HUES64 (cell line): ENCODE results near the gene CABP2.
"Not testable (repeated sequence)": the region's sequence is repeated elsewhere in the genome, so short reads cannot be mapped to it uniquely, and the experiment has no call there.

Source experiments
- H3K27ac ChIP-seq: 2 replicates; pipeline ENCODE4 v1.7.0; 2013; ENCODE audit warnings: low read depth, low read length, inconsistent platforms
- H3K27me3 ChIP-seq: 2 replicates; pipeline ENCODE4 v1.6.1; 2013; ENCODE audit warnings: mild to moderate bottlenecking, low read length; ENCODE audit not compliant: insufficient read depth
- H3K36me3 ChIP-seq: 2 replicates; pipeline ENCODE4 v1.6.1; 2013; ENCODE audit warnings: mild to moderate bottlenecking, low read length; ENCODE audit not compliant: insufficient read depth
- H3K4me1 ChIP-seq: 2 replicates; pipeline ENCODE4 v1.6.1; 2013; ENCODE audit warnings: mild to moderate bottlenecking, low read length, moderate library complexity; ENCODE audit not compliant: insufficient read depth
- H3K4me3 ChIP-seq: 2 replicates; pipeline ENCODE4 v1.5.1; 2013; ENCODE audit warnings: mild to moderate bottlenecking, low read length, moderate library complexity
- H3K9ac ChIP-seq: 2 replicates; pipeline ENCODE4 v1.6.1; 2013; ENCODE audit warnings: mild to moderate bottlenecking, low read depth, low read length
- H3K9me3 ChIP-seq: 2 replicates; pipeline ENCODE4 v1.6.1; 2013; ENCODE audit warnings: low read depth, low read length; ENCODE audit not compliant: insufficient read depth
- WGBS: fragments of 150-250, 120-280 bp; methylation state at CpG from one replicate; pipeline ENCODE4 v1.1.7; 2013; ENCODE audit warnings: missing lambda C conversion rate; 5-methylcytosine and 5-hydroxymethylcytosine counted together

CABP2 gene

GRCh38 chr11:67492801-67493547 is 30.3 kb downstream of the CABP2 start:
- H3K9ac ChIP-seq = no peak overlapping the region
- peaks cover 36% of the 10 kb centered on the region for H3K36me3 ChIP-seq
- H3K4me1 ChIP-seq = no peaks in the 10 kb centered on the region
- H3K27me3 ChIP-seq = no peaks in the 10 kb centered on the region
- no peak overlapping the region for H3K4me3 ChIP-seq
- 86% methylated on average over 46 of the region's 46 CpGs for WGBS
- no peak overlapping the region for H3K27ac ChIP-seq
- H3K9me3 ChIP-seq = no peaks in the 10 kb centered on the region

- Histone ChIP-seq H3K36me3 (peaks cover 38% of the 10 kb centered on the region), H3K4me3 (no peak overlapping the region), H3K9ac (no peak overlapping the region), H3K27ac (no peak overlapping the region), H3K9me3 (no peaks in the 10 kb centered on the region), H3K4me1 (no peaks in the 10 kb centered on the region), H3K27me3 (no peaks in the 10 kb centered on the region)
- WGBS = 95% methylated on average over 19 of the region's 19 CpGs
These were observed 31.0 kb downstream of the CABP2 start for GRCh38 chr11:67492069-67492727.

DNA sequence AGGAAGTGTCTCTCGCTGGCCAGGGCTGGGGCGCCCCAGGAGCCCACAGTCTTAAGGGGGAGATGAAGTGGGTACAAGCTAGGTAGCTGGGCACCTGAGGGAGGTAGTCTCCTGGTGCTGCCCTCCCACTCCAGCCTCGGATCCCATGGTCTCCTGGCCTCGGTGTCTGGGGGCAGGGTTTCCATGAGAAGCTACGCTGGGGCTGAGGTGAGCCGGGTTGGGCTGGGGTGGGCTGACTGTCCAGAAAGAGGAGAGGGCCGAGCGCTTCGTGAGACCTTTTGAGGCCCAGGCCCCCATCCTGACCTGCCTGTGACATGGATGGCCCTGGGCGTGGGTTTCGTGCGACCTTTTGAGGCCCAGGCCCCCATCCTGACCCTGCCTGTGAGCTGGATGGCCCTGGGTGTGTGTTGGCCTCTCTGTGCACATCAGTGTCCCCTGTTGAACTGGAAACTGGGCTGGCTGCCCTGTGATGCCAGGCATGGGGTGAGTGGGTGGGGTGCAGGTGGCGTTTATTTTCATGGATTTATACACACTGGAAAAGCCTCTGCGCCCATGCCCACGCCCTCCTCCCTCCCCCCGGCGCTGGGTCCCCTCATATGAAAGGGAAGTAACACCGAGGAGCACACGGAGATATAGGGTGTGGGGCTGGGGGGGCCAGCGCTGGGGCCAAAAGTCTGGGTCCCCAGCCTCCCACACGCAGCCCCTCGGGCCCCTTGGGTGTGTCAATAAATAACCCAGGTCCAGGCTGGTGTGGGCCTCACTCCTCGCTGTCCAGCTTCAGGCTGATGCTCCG is 31.8 kb downstream of the CABP2 start:
- H3K4me3 ChIP-seq = no peak overlapping the region
- H3K36me3 ChIP-seq = peaks cover 34% of the 10 kb centered on the region
- WGBS = 97% methylated on average over 24 of the region's 24 CpGs
- no peak overlapping the region for H3K27ac ChIP-seq
- no peaks in the 10 kb centered on the region for H3K4me1 ChIP-seq
- H3K9me3 ChIP-seq = no peaks in the 10 kb centered on the region
- no peaks in the 10 kb centered on the region for H3K27me3 ChIP-seq
- H3K9ac ChIP-seq = no peak overlapping the region

DNA sequence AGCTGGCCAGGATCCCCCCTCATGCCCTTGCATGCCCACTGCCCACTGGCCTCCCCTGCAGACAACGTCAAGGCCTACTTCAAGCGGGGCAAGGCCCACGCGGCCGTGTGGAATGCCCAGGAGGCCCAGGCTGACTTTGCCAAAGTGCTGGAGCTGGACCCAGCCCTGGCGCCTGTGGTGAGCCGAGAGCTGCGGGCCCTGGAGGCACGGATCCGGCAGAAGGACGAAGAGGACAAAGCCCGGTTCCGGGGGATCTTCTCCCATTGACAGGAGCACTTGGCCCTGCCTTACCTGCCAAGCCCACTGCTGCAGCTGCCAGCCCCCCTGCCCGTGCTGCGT is 32.5 kb downstream of the CABP2 start:
- Histone ChIP-seq H3K4me3 (no peak overlapping the region), H3K9me3 (no peaks in the 10 kb centered on the region), H3K4me1 (no peaks in the 10 kb centered on the region), H3K36me3 (peaks cover 33% of the 10 kb centered on the region), H3K9ac (no peak overlapping the region), H3K27me3 (no peaks in the 10 kb centered on the region), H3K27ac (no peak overlapping the region)
- WGBS = 94% methylated on average over 15 of the region's 15 CpGs

DNA sequence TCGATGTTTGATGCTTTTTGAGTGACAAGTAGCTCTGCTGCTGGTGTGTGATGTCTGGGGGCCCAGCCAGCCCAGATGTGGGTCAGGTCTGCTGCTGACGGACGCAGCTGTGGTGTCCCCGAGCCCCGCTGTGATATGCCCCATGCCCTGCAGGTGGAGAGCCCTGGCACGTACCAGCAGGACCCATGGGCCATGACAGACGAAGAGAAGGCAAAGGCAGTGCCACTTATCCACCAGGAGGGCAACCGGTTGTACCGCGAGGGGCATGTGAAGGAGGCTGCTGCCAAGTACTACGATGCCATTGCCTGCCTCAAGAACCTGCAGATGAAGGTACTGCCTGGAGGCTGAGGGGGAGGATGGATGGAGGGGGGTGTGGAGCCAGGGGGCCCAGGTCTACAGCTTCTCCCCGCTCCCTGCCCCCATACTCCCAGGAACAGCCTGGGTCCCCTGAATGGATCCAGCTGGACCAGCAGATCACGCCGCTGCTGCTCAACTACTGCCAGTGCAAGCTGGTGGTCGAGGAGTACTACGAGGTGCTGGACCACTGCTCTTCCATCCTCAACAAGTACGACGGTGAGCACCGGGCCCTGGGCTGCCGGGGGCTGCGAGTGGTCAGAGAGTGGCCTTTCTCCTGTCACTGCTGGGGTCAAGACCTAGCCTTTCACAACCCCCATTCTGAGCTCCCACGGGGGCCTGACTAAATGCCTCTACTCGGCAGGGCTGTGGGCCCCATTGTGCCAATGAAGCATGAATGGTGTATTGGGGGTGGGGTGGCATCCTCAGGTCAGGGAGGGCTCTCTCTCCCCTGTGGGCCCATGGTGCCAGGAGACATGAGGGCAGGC is 33.1 kb downstream of the CABP2 start:
- Histone ChIP-seq H3K27me3 (no peaks in the 10 kb centered on the region), H3K4me3 (no peak overlapping the region), H3K27ac (no peak overlapping the region), H3K9ac (no peak overlapping the region), H3K36me3 (peaks cover 31% of the 10 kb centered on the region), H3K9me3 (no peaks in the 10 kb centered on the region), H3K4me1 (no peaks in the 10 kb centered on the region)
- 94% methylated on average over 23 of the region's 23 CpGs for WGBS

DNA sequence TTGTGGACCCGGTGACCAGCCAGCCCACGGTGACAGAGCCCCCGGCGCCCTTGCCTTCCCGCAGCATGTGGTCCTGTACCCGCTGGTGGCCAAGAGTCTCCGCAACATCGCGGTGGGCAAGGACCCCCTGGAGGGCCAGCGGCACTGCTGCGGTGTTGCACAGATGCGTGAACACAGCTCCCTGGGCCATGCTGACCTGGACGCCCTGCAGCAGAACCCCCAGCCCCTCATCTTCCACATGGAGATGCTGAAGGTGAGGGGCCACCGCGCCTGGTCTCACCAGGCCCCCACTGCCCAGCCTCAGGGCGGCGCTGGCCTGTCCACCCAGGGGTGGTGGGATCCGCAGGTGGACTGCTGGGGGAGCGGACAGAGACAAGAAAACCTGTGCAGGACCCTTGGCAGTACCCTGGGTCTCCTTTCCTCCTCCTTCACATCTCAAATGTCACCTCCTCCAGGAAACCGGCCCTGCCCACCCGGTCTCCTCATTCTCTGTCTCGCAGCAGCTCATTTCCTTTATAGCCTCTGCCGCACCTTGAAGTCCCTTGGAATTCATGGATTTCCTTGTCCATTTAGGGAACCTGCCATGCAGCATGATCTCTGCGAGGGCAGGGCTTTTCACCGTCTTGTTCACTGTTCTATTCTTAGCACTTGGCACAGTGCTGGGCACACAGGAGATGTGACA is 33.9 kb downstream of the CABP2 start:
- Histone ChIP-seq H3K27me3 (no peaks in the 10 kb centered on the region), H3K36me3 (peaks cover 31% of the 10 kb centered on the region), H3K4me3 (no peak overlapping the region), H3K9ac (no peak overlapping the region), H3K9me3 (no peaks in the 10 kb centered on the region), H3K27ac (no peak overlapping the region), H3K4me1 (no peaks in the 10 kb centered on the region)
- 93% methylated on average over 25 of the region's 25 CpGs for WGBS

DNA sequence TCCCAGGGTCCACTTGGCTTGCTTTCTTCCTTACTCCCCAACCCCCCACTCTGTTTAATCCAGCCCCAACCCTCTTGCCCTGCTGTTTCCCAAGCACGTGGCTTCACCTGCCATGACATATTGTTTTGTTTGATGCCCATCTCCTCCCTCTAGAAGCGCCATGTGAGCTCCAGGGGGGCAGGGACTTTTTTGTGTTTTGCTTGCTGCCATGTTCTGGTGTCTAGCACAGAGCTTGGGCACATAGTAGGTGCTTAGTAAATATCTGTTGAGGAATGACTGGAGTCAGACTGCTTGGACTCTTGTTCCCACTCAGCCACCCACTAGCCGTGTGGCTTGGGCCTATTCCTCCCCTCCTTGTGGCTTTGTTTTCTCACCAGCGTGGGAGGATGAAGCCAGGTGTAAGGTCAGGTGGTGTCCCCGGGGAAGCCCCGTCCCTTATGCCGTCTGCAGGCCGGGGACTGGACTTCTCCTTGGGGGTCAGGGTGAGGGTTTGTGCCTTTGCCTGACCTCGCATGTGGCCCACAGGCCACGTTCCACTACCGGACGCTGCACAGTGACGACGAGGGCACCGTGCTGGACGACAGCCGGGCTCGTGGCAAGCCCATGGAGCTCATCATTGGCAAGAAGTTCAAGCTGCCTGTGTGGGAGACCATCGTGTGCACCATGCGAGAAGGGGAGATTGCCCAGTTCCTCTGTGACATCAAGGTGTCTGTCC is 36.6 kb downstream of the CABP2 start:
- WGBS = 93% methylated on average over 20 of the region's 20 CpGs
- Histone ChIP-seq H3K9me3 (no peaks in the 10 kb centered on the region), H3K27ac (no peak overlapping the region), H3K36me3 (peaks cover 21% of the 10 kb centered on the region; the same call in 1 of the 2 replicates), H3K9ac (no peak overlapping the region), H3K4me1 (no peaks in the 10 kb centered on the region), H3K4me3 (no peak overlapping the region), H3K27me3 (peaks cover 6% of the 10 kb centered on the region; the same call in 1 of the 2 replicates)

DNA sequence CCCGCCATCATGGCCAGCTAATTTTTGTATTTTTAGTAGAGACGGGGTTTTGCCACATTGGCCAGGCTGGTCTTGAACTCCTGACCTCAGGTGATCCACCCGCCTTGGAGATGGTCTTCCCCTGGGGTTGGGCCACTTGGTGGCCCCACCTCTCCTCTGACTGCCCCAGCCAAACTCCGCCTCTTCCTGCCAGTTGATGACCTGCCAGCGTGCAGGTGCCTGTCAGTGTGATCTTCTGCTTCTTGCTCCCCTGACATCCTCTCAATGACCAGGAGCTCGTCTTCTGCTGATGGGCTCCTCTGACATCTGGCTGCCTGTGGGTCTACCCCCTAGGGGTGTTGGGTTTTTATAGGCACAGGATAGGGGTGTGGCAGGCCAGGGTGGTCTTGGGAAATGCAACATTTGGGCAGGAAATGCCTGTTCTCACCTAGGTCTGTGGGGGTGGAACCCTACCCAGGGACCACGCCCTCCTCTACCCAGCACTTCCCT is 37.3 kb downstream of the CABP2 start:
- not testable (repeated sequence) for H3K4me1 ChIP-seq, H3K27ac ChIP-seq, H3K9me3 ChIP-seq, H3K9ac ChIP-seq, H3K4me3 ChIP-seq, H3K27me3 ChIP-seq
- 79% methylated on average over 7 of the region's 7 CpGs for WGBS
- peaks cover 15% of the 10 kb centered on the region; the same call in 1 of the 2 replicates for H3K36me3 ChIP-seq

DNA sequence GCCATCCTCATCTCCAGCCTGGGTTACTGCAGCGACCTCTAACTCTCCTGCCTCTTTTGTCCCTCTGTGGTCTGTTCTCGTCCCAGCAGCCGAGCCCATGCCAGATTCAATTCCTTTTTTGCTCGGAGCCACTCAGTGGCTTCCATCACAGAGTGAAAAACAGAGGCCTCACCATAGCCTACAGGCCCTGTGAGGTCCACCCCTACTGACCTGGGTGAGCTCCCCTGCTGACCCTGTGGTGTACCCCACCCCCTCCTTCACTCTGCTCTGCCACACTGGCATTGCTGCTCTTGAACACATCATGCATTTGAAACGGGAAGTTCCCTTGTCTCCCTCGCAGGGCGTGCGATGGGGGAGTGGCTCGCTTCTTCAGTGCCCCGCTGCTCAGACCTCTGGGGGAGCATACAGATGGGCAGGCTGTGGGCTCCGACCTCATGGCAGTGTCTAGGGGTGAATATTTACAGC is 38.4 kb downstream of the CABP2 start:
- no peak overlapping the region for H3K27ac ChIP-seq
- H3K4me3 ChIP-seq = no peak overlapping the region
- no peak overlapping the region for H3K9ac ChIP-seq
- H3K36me3 ChIP-seq = 0 out of 2 replicates have a peak, but pooled peaks cover 5% of the 10 kb centered on the region
- no peaks in the 10 kb centered on the region for H3K9me3 ChIP-seq
- WGBS = 93% methylated on average over 11 of the region's 11 CpGs
- H3K27me3 ChIP-seq = peaks cover 6% of the 10 kb centered on the region; the same call in 1 of the 2 replicates
- no peaks in the 10 kb centered on the region for H3K4me1 ChIP-seq
